GM13977 (cell line): ENCODE measurements around the gene DUOX1.
A peak's percentile ranks its signal among the peaks of the same experiment; 100 is the strongest.

Experiments
- DNase-seq: peaks from one replicate; pipeline ENCODE4 v3.0.0; 2012; ENCODE audit warnings: low spot score
- CTCF ChIP-seq: IDR thresholded peaks from 2 replicates; pipeline ENCODE4 v1.5.1; 2012; ENCODE audit warnings: mild to moderate bottlenecking, control low read depth; ENCODE audit not compliant: insufficient read depth; ENCODE audit errors: extremely low read depth, missing control alignments
- in situ Hi-C: fragments of 300-500 bp; cut with MboI; formaldehyde crosslinking; loops from one replicate; pipeline ENCODE4 v1.12.0; 2022; ENCODE audit warnings: low sequenced_read_pairs, low pct_unique_long_range_greater_than_20kb, mixed read lengths, inconsistent platforms; ENCODE audit not compliant: unreplicated experiment

The DUOX1 gene

GRCh38 chr15:45186771-45187577 is 57.2 kb downstream of the DUOX1 start:
- in situ Hi-C loops: no loop called here
- no peak for TF ChIP-seq CTCF
- peak; percentile 35 for DNase-seq

DNA sequence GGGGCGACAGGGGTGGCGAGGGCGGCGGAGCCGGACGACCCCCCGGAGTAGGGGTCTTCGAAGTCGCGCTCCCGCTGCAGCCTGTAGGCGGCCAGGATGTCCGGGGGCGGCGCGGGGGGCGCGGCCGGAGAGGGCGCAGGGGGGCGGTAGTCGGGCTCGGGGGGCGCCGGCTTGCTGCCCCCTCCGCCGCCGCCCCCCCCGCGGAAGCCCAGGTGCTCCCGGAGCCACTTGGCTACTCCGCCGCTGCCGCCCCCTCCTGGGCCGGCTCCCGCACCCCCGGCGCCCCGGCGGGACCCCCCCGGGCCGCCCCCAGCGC is 57.7 kb downstream of the DUOX1 start:
- no peak for DNase-seq
- TF ChIP-seq CTCF: no peak
- in situ Hi-C loops: no loop called here

DNA sequence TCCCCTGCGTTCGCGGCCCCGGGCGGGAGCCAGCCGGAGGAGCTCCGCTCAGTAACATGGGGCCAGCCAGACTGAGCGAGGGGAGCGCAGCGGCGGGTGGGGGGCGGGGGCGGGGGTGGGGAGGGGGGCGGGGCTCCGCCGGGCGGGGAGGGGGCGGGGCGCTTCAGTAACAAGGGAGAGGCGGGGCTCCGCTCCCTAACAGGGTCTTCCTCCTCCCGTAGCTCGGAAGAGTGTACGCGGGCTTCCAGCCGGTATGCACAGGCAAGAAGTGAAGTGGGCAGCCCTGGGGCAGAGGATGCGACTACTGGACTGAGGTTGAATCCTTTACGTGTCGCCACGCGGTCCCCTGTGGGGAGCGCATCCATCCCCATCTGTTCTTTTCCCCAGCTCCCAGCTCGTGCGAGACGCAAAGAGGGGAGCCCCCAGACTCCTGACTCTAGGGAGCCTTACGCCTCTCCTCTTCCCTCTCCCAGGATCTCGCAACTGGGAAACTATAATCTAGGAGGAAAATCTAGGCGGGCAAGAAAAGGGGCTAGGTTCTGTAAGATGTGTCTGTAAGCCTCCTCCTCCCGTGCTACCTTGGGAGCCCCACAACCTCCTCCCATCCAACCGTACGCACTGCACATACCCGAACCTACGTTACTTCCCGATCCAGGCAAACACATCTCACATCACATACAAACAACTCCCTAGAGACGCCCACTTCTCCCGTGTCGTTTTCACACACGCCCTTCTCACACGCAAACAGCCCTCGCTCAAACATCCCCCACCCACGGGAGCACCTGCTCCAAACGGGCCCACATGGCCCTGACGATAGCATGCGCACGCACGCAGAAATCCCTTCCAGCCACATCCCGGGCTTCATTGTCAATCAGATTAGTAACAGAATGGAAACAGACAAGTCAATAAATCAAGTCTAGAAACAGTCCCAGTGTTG is 58.4 kb downstream of the DUOX1 start, which contains the start of gene SHF:
Gene SHF, minus strand, starts transcription at position 73 of the 937 bp plus-strand sequence. Its CDS starts 15 bp downstream, at position 58.
- TF ChIP-seq CTCF: no peak
- DNase-seq: peak; percentile 86
- in situ Hi-C loops: no loop called here

GRCh38 chr15:45197512-45197911 is 67.7 kb downstream of the DUOX1 start:
- DNase-seq: no peak
- no peak for TF ChIP-seq CTCF
- in situ Hi-C loops: no loop called here

GRCh38 chr15:45198337-45199135 is 68.7 kb downstream of the DUOX1 start:
- in situ Hi-C loops: no loop called here
- DNase-seq: peak; percentile 83

More at GRCh38 chr15:45198337-45199135, 68.7 kb downstream of the DUOX1 start:
- peak; percentile 81 for TF ChIP-seq CTCF
